K562 treated with DMSO at 1 percent for 24 hours (cell line): ENCODE results near the gene RETREG2. TPM values are rescaled to one million over a fixed set of nuclear protein-coding genes. Genes with fewer than 3 reads are reported as not detected.

ENCODE experiments used
- total RNA-seq: library from RNA; unstranded; fragments of 300-600 nt; gene quantifications from 2 replicates; pipeline ENCODE4 v1.2.3, GENCODE V29; 2022; ENCODE audit warnings: low read depth; ENCODE audit not compliant: insufficient read depth

Gene RETREG2, protein sequence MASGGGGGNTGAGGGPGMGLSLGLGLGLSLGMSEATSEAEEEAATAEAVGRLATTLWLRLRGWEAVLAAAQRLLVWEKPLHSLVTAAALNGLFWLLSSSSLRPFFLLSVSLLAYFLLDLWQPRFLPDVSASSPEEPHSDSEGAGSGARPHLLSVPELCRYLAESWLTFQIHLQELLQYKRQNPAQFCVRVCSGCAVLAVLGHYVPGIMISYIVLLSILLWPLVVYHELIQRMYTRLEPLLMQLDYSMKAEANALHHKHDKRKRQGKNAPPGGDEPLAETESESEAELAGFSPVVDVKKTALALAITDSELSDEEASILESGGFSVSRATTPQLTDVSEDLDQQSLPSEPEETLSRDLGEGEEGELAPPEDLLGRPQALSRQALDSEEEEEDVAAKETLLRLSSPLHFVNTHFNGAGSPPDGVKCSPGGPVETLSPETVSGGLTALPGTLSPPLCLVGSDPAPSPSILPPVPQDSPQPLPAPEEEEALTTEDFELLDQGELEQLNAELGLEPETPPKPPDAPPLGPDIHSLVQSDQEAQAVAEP
- 34.7 and 36.3 TPM in 2 replicates for total RNA-seq

DNA sequence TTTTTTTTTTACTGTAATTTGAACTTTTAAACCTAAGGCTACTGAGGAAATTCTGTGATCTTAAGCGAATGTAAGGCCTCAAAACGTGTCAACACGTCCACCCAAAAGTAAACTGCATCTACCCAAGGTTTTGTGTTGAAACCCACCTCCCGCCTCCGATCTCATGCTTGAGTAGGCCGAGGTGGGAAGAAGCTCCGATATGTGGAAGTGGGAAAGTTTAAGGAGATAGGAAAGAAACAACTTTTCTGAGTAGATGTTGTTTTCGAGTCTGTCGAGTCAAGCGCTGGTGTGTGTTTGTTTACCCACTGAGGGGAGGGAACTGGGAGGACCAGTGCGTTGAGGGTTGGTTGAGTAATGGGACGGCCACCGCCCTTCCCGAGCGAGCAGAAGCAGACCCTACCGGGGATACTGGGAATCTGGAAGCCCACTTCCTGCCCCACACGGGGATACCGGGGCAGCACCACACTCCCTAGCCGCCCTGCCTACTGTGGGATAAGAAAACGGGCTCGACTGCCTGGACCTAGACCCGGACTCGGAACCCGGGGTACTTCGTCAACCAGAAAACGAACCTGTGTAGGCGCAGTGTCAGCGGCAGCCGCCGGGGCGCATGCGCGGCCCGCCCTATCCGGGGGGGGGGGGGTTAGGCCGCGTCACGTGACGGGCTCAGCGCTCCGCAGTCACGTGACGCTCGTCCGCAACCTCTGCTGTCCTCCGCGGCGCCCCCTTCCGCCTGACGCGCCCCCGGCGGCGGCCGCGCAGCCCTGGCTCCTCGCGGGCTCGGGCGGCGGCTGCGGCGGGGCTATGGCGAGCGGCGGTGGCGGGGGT is at the start of gene RETREG2:
RETREG2 (plus strand) TSS at position 724 of the 825 bp plus-strand sequence; CDS start at position 802, 78 bp downstream.

GRCh38 chr2:219160186-219161017 is 17.7 kb upstream of the RETREG2 start, which contains the start of gene NHEJ1:
TSS of gene NHEJ1 (minus strand) at chr2:219160815. CDS start at chr2:219158362, 2,453 bp downstream.

DNA sequence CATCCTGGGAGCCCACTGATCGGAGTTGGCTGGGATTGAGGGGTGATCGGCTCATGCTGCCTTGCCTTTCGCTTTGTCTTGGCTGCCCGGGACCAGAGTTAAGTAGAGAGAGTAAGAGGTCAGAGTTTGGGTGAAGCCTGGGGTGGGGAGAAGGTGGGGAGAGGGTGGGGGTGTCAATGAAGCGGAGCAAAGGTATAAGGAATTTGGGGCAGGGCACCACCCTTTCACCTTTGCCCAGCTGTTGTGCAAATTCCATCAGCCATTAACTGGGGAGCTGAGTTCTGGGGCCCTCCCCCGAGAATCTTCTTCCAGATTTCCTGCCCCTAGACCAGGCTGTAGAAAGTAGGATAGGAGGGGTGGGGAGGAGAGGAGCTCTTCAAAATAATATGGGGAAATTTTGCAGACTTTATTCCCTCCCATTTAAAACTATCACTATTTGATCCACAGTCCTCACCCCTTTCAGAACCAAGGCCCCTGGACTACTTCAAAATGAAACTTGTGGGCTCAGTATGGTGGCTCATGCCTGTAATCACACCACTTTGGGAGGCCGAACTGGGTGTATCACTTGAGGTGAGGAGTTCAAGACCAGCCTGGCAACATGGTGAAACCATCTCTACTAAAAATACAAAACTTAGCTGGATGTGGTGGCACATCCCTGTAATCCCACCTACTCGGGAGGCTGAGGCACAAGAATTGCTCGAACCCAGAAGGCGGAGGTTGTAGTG is 8.0 kb upstream of the RETREG2 start, which contains the start of gene SLC23A3:
SLC23A3 (minus strand) TSS at position 100 of the 725 bp plus-strand sequence; CDS start at position 55, 45 bp downstream.

GRCh38 chr2:219176818-219177551 is 1.1 kb upstream of the RETREG2 start, which contains the start of gene CNPPD1:
TSS of gene CNPPD1 (minus strand) at chr2:219176925. CDS start at chr2:219176828, 97 bp downstream.

DNA sequence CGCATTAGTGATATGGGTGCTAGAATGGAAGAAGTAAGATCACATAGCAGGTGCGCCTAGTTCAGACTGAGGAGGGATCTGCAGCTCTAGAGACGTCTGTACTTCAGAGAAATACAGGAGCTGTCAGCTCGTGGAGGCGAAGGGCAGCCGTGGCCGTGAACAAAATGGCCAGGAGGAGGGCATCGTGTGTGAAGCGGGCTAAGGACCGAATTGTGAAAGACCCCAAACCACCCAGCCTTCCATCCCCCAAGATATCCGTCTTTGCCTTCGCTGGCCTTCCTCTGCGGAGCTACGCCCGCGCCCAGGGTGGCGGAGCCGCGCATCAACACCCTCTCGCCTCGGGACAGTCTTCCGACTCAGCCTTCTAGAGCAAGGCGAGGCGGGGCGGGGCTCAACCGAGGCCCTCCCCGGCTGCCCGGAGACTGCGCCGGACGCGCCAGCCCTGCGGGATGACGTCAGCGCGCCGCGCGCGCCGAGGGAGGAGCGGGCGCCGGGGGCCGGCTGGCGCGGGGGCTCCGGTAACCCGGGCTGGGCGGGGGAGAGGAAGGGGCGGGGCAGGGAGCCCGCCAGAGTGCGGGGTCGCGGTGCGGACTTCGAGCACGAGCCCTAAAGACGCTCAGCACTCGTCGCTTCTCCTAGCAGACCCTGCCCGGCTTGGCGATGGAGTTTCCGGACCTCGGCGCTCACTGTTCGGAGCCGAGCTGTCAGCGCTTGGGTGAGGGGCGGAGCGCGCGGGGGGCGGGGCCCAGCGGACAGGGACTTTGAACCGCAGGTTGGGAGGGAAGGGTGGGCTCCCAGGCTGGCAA is 28.5 kb downstream of the RETREG2 start, which contains the start of gene ZFAND2B:
ZFAND2B (plus strand) TSS at position 455 of the 806 bp plus-strand sequence; CDS start at position 661, 206 bp downstream.

GRCh38 chr2:219218732-219219701 is 40.9 kb downstream of the RETREG2 start, which contains the start of gene ABCB6:
TSS of gene ABCB6 (minus strand) at chr2:219218958. CDS start at chr2:219218673, 285 bp downstream.

GRCh38 chr2:219229305-219230058 is 51.4 kb downstream of the RETREG2 start, which contains the start of the genes ANKZF1 and ATG9A:
TSS of gene ANKZF1 (plus strand) at chr2:219229806. CDS start at chr2:219230258, 452 bp downstream.
TSS of gene ATG9A (minus strand) at chr2:219229636. CDS start at chr2:219228024, 1,612 bp downstream.

Other genes starting within 250 kb of the RETREG2 start
- 0.57 and 0.76 TPM in 2 replicates for gene CDK5R2, start 218.6 kb upstream of the RETREG2 start, total RNA-seq
- 0.69 and 0.71 TPM in 2 replicates for gene FEV, start 193.1 kb upstream of the RETREG2 start, total RNA-seq
- not detected in 2 replicates for gene CRYBA2, start 184.9 kb upstream of the RETREG2 start, total RNA-seq
- not detected in 2 replicates for gene CFAP65, start 136.8 kb upstream of the RETREG2 start, total RNA-seq
- gene IHH, start 117.4 kb upstream of the RETREG2 start, total RNA-seq = not detected in 2 replicates
- 12.2 and 12.3 TPM in 2 replicates for gene NHEJ1, start 17.5 kb upstream of the RETREG2 start, total RNA-seq
- gene SLC23A3, start 8.2 kb upstream of the RETREG2 start, total RNA-seq = 0.38 and 0.43 TPM in 2 replicates
- 65.7 and 71.2 TPM in 2 replicates for gene CNPPD1, start 1.4 kb upstream of the RETREG2 start, total RNA-seq
- gene ZFAND2B, start 28.5 kb downstream of the RETREG2 start, total RNA-seq = 39.5 and 43.7 TPM in 2 replicates
- 21.7 and 26.6 TPM in 2 replicates for gene ABCB6, start 40.7 kb downstream of the RETREG2 start, total RNA-seq
- gene ATG9A, start 51.4 kb downstream of the RETREG2 start, total RNA-seq = 39.6 and 40.5 TPM in 2 replicates
- 27.6 and 28.6 TPM in 2 replicates for gene ANKZF1, start 51.5 kb downstream of the RETREG2 start, total RNA-seq
- gene GLB1L, start 67.2 kb downstream of the RETREG2 start, total RNA-seq = 5.0 and 5.2 TPM in 2 replicates
- 19.6 and 19.8 TPM in 2 replicates for gene STK16, start 67.2 kb downstream of the RETREG2 start, total RNA-seq
- gene TUBA4B, start 75.0 kb downstream of the RETREG2 start, total RNA-seq = not detected in 2 replicates
- gene TUBA4A, start 75.6 kb downstream of the RETREG2 start, total RNA-seq = 88.8 and 98.5 TPM in 2 replicates
- gene DNAJB2, start 101.1 kb downstream of the RETREG2 start, total RNA-seq = 34.4 and 41.9 TPM in 2 replicates
- gene PTPRN, start 131.1 kb downstream of the RETREG2 start, total RNA-seq = 0.42 TPM in 1 of 2 replicates, not detected in the other
- not detected in 2 replicates for gene RESP18, start 154.5 kb downstream of the RETREG2 start, total RNA-seq
- 73.1 and 77.1 TPM in 2 replicates for gene DNPEP, start 209.6 kb downstream of the RETREG2 start, total RNA-seq
- gene DES, start 240.1 kb downstream of the RETREG2 start, total RNA-seq = 21.0 TPM in 2 replicates